Bladder microvascular endothelial cell (primary cell): Measurements from ENCODE around the gene LAMB2. TPM values are rescaled to one million over a fixed set of nuclear protein-coding genes. Genes with fewer than 3 reads are reported as not detected.

Source experiments
- total RNA-seq: library from RNA; depleted of rRNA; stranded (reverse); fragments of >200 nt; gene quantifications from 2 replicates; pipeline ENCODE4 v1.2.3, GENCODE V29; 2014

LAMB2 gene
- total RNA-seq: 745 and 1,550 TPM in 2 replicates

DNA sequence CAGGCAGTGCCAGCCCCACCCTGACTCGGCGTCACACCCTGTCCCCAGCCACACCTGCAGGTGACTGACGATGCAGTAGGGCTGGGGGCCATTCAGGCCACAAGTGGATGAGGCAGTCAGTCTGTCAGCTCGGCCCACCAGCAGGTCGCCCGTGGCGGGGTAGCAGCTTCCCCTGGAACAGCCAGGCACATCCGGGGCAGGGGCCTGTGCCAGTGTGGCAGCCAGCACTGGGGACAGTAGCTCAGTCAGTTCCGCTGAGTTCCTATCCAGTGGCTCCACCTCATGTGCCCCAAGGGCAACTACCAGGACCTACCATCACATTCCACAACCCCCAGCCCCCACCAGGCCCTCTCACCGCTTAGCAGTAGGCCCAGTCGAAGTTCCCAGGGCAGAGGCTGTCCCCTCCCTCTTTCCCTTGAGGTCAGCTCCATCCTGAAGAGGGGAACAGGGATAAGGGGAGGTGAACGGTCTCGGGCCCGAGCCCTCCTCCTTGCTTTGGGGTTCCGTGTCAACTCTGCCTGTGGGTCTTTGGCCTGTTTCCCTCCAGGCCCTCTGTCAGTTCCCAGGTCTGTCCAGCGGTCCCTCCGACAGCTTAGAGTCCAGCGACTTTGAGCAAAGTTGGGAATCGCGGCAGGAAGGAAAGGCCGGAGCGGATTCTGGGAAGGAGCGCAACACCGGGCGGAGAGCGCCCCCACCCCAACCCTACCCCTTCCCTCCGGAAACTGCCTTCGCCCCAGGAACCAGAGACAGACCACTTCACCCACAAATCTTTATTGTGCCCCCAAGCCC is at the start of gene LAMB2:
TSS of gene LAMB2 (minus strand) at position 614 of the 789 bp plus-strand sequence. CDS start at position 431, 183 bp downstream.

GRCh38 chr3:49171119-49171774 is 38.4 kb upstream of the LAMB2 start, which contains the start of gene KLHDC8B:
KLHDC8B (plus strand) TSS chr3:49171598; CDS start chr3:49172770, 1,172 bp downstream.

DNA sequence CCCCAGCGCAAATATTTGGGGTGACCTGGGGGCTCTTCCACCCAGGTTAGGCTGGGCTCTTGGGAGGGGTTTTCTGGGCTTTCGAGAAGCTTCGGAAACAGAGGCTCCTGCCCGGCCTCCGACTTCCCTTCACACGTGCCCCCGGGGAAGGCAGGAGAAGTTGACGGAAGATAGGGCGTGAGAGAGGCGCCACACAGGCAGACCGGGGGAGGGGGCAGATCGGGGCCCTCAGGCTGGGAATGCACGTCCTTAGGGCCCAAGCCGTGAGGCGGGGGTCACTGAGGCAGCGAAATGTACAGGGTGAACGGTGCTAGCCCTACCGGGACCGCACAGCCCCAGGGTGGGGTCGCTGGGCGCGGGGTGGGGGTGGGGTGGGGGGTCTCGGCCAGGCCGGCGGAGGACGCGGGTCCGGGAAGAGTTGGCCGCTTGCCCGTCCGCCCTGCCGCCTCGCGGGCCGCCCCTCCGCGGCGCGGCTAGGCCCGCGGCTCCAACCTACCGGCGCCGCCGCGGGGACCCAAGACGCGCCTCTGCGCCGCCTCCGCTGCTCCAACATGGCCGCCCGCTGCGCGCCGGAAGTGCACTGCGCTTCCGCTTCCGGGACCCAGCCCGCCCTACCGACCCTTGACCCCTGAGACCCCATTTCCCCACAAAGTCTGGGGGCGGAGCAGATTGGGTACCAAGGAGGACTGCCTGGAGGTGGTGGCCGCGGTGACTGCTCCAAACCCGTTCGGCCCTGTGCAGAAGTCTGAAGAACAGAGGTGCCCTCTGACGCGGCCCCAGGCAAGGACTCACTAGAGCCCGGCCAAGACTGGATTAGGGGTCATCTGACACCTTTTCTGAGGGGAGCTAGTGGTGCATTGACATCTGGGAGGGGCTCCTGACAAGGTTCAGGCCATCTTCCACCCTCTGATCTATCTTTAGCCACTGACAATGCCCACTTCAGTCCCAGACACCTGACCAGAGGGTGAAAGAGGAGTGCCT is 33.2 kb upstream of the LAMB2 start, which contains the start of gene CCDC71:
TSS of gene CCDC71 (minus strand) at position 561 of the 981 bp plus-strand sequence. CDS start 2,123 bp downstream, outside the sequence.

DNA sequence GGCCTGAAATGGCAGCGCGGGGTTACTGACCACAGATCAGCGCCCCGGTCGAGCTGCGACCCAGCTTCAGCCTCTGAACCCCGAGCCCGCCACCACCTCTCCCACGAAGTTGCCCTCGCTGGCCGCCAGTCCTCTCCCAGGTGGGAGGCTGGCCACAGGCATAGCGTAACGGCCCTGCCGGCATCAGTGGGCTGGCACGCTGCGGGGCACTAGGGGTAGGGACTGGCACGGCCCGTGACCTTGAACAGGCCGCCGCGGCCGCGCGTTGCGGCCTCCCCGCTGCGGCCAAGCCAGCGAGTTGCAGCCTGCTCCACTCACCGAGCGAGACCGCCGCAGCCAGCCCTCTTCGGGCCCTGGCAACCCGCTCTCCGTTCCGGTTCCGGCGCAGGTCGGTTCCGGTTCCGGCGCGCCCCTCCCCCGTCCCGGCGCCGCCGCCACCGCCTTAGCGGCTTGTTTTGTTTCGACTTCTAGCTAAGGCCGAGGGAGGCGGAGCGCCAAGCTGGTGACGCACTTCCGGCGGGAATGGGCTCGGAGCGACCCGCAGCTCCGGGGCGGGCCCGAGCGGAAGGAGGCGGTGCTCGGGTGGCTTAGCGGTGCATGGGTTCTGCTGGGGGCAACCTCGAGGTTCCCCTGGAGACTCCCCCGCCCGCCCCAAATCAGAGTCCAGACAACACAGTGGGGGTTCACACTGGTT is 12.3 kb downstream of the LAMB2 start, which contains the start of gene USP19:
TSS of gene USP19 (minus strand) at position 386 of the 694 bp plus-strand sequence. CDS start 1,678 bp downstream, outside the sequence.

GRCh38 chr3:49104427-49105291 is 28.2 kb downstream of the LAMB2 start, which contains the start of gene QARS1:
QARS1 (minus strand) TSS chr3:49104757; CDS start chr3:49104733, 24 bp downstream.

GRCh38 chr3:49093853-49094767 is 38.7 kb downstream of the LAMB2 start, which contains the start of gene QRICH1:
QRICH1 (minus strand) TSS chr3:49094071; CDS start chr3:49077017, 17,054 bp downstream.

Other genes starting within 250 kb of the LAMB2 start
- 19.3 and 31.0 TPM in 2 replicates for gene SLC25A20, start 234.2 kb downstream of the LAMB2 start, total RNA-seq
- 36.6 and 102 TPM in 2 replicates for gene ARIH2, start 214.2 kb downstream of the LAMB2 start, total RNA-seq
- 14.2 and 18.0 TPM in 2 replicates for gene P4HTM, start 142.8 kb downstream of the LAMB2 start, total RNA-seq
- 55.0 and 141 TPM in 2 replicates for gene WDR6, start 125.7 kb downstream of the LAMB2 start, total RNA-seq
- 31.6 and 34.1 TPM in 2 replicates for gene DALRD3, start 114.5 kb downstream of the LAMB2 start, total RNA-seq
- 45.0 and 63.7 TPM in 2 replicates for gene NDUFAF3, start 110.9 kb downstream of the LAMB2 start, total RNA-seq
- gene IMPDH2, start 103.7 kb downstream of the LAMB2 start, total RNA-seq: 210 and 242 TPM in 2 replicates
- gene QRICH1, start 39.0 kb downstream of the LAMB2 start, total RNA-seq: 65.7 and 68.7 TPM in 2 replicates
- 272 and 301 TPM in 2 replicates for gene QARS1, start 28.3 kb downstream of the LAMB2 start, total RNA-seq
- gene USP19, start 12.2 kb downstream of the LAMB2 start, total RNA-seq: 29.8 and 54.9 TPM in 2 replicates
- 13.4 and 17.4 TPM in 2 replicates for gene CCDC71, start 33.3 kb upstream of the LAMB2 start, total RNA-seq
- 43.3 and 55.2 TPM in 2 replicates for gene KLHDC8B, start 38.5 kb upstream of the LAMB2 start, total RNA-seq
- gene C3orf62, start 144.2 kb upstream of the LAMB2 start, total RNA-seq: 0.97 and 2.0 TPM in 2 replicates
- gene USP4, start 207.0 kb upstream of the LAMB2 start, total RNA-seq: 24.4 and 47.2 TPM in 2 replicates
- gene GPX1, start 225.3 kb upstream of the LAMB2 start, total RNA-seq: 523 and 630 TPM in 2 replicates